K562 (cell line): Measurements from ENCODE around the gene CXCR5. TPM values are rescaled to one million over a fixed set of nuclear protein-coding genes. Genes with fewer than 3 reads are reported as not detected.

Experiments used
- CHD7 ChIP-seq: fragments of 200-600 bp; sonication (generic); IDR thresholded peaks from one replicate; pipeline ENCODE4 v1.6.1; 2012; ENCODE audit warnings: mild to moderate bottlenecking, low read depth, low read length, inconsistent platforms
- CLOCK ChIP-seq: fragments of 250-450 bp; sonication (Bioruptor Pico); IDR thresholded peaks from 2 replicates; pipeline ENCODE4 v1.4.0; 2020; ENCODE audit warnings: mild to moderate bottlenecking, moderate library complexity, borderline replicate concordance
- JUN ChIP-seq, 2 experiments: sonication (generic) in 1 of 2; formaldehyde crosslinking in 1 of 2; IDR thresholded peaks; 2 replicates each; pipeline versions ENCODE4 v1.6.1 to v1.8.0; 2012 to 2022; ENCODE audit warnings: borderline replicate concordance in 2 of 2, mild to moderate bottlenecking in 2 of 2, improper control_type of control experiment in 1 of 2, low read depth in 1 of 2, low read length in 1 of 2, missing genetic modification reagents in 1 of 2
- SIX5 ChIP-seq, 2 experiments: IDR thresholded peaks; 2 replicates each; pipeline ENCODE4 v1.6.1; 2011; ENCODE audit warnings: low read length in 2 of 2, borderline replicate concordance in 1 of 2, low read depth in 1 of 2, mild to moderate bottlenecking in 1 of 2, moderate library complexity in 1 of 2; ENCODE audit not compliant: insufficient read depth in 1 of 2
- SMARCE1 ChIP-seq: fragments of 450-650 bp; IDR thresholded peaks from 2 replicates; pipeline ENCODE4 v1.7.1; 2016; ENCODE audit warnings: mild to moderate bottlenecking
- VEZF1 ChIP-seq: fragments of 200-800 bp; sonication (Bioruptor generic); IDR thresholded peaks from 2 replicates; pipeline ENCODE4 v1.6.1; 2017; ENCODE audit warnings: missing genetic modification characterization, missing compliant biosample characterization
- ZBTB43 ChIP-seq: sonication (generic); formaldehyde crosslinking; IDR thresholded peaks from 2 replicates; pipeline ENCODE4 v1.8.0; 2023; ENCODE audit warnings: mild to moderate bottlenecking, missing genetic modification reagents
- ZNF12 ChIP-seq: sonication (generic); formaldehyde crosslinking; IDR thresholded peaks from 2 replicates; pipeline ENCODE4 v1.4.0; 2020; ENCODE audit warnings: mild to moderate bottlenecking, missing genetic modification reagents
- ZNF717 ChIP-seq: fragments of 250-450 bp; sonication (Bioruptor Pico); IDR thresholded peaks from 2 replicates; pipeline ENCODE4 v1.5.0; 2021
- ZZZ3 ChIP-seq: fragments of 450-650 bp; IDR thresholded peaks from 2 replicates; pipeline ENCODE4 v1.6.1; 2016; ENCODE audit warnings: antibody characterized with exemption, mild to moderate bottlenecking, moderate library complexity
- polyA plus RNA-seq, 8 experiments: library from polyadenylated mRNA; depleted of rRNA in 4 of 8; stranded (reverse) in 5 of 8; unstranded in 3 of 8; fragments of >200 nt; fragmentation: Nextera tagmentation in 2 of 8; fragmentation: Illumina TruSeq in 1 of 8; extraction: Ambion mirVana in 2 of 8; extraction: Trizol in 1 of 8; gene quantifications; 2 replicates each; pipeline versions ENCODE4 v1.2.1 to v1.2.3, GENCODE V29; 2011 to 2014; ENCODE audit warnings: inconsistent platforms in 1 of 8, missing spikeins in 1 of 8
- total RNA-seq, 7 experiments: library from RNA; depleted of rRNA in 6 of 7; stranded (reverse); fragments of >200 nt in 6 of 7; fragmentation: Illumina TruSeq in 2 of 7; extraction: Trizol in 2 of 7; gene quantifications; 2 replicates each; pipeline versions ENCODE4 v1.2.1 to v1.2.3, GENCODE V29; 2011 to 2021; ENCODE audit warnings: low replicate concordance in 1 of 7

Gene CXCR5
- total and polyA plus RNA-seq, 9 of the 15 experiments (the other 6 are each of a cell fraction or from before 2014, with no cell fraction given) = 0.03 to 0.06 TPM; not detected in 7

- TF ChIP-seq JUN (IDR thresholded peaks at IDR 0.05; ENCODE audit: borderline replicate concordance, low read depth, low read length) = no peak
- no peak for TF ChIP-seq JUN (CRISPR knock-in tag; IDR thresholded peaks at IDR 0.05; ENCODE audit: borderline replicate concordance)
- no peak for TF ChIP-seq SMARCE1
- no peak for TF ChIP-seq CLOCK (CRISPR knock-in tag)
- TF ChIP-seq ZNF717 = no peak
- TF ChIP-seq SIX5 (IDR thresholded peaks at IDR 0.05; ENCODE audit: borderline replicate concordance in 1 of 2, insufficient read depth in 1 of 2, low read depth in 1 of 2, low read length in 2 of 2) = no peak
- TF ChIP-seq ZBTB43 (CRISPR knock-in tag) = no peak
- TF ChIP-seq CHD7 = no peak
- TF ChIP-seq ZZZ3 = no peak
- no peak for TF ChIP-seq ZNF12 (CRISPR knock-in tag)
- TF ChIP-seq VEZF1 (CRISPR knock-in tag) = peak; percentile 85
These were observed 34.5 kb downstream of the CXCR5 start (continued) for GRCh38 chr11:118918128-118918685.
